Activated naive CD8-positive, alpha-beta T cell treated with anti-CD3 and anti-CD28 coated beads, Interleukin-2, amount 10 ng/mL, durations not matched to agents 7 days and 5 days (primary cell): ENCODE data around the gene CEP112. TPM values are rescaled to one million over a fixed set of nuclear protein-coding genes. Genes with fewer than 3 reads are reported as not detected.
A peak's percentile ranks its signal among the peaks of the same experiment; 100 is the strongest.

ENCODE experiments used
- ATAC-seq: fragments of 150-1000 bp; cut with Tn5 transposase; one replicate; pipeline ENCODE4 v1.10.0; 2021; ENCODE audit warnings: low read depth, moderate library complexity
- POLR2A ChIA-PET: fragments of 350-600 bp; sonication (Branson Sonifier 250); formaldehyde crosslinking; loops from one replicate; lab custom pipeline; 2021; ENCODE audit warnings: antibody characterized with exemption; lab: Charles Lee
- DNase-seq: peaks from one replicate; pipeline ENCODE4 v3.0.0; 2021
- H3K27ac Mint-ChIP-seq: one replicate; pipeline ENCODE4 v1.8.0; 2022; ENCODE audit warnings: mild to moderate bottlenecking, mixed read lengths
- H3K27me3 Mint-ChIP-seq: one replicate; pipeline ENCODE4 v1.8.0; 2022; ENCODE audit warnings: mild to moderate bottlenecking, moderate library complexity, mixed read lengths
- H3K36me3 Mint-ChIP-seq: one replicate; pipeline ENCODE4 v1.8.0; 2021; ENCODE audit warnings: mild to moderate bottlenecking, mixed read lengths
- H3K4me1 Mint-ChIP-seq: one replicate; pipeline ENCODE4 v1.8.0; 2021; ENCODE audit warnings: mixed read lengths
- H3K4me3 Mint-ChIP-seq: one replicate; pipeline ENCODE4 v1.8.0; 2022; ENCODE audit warnings: mild to moderate bottlenecking, moderate library complexity, mixed read lengths
- H3K9me3 Mint-ChIP-seq: one replicate; pipeline ENCODE4 v1.8.0; 2021; ENCODE audit warnings: mixed read lengths
- total RNA-seq, 2 experiments: library from RNA; stranded (reverse); gene quantifications; one replicate each; pipeline ENCODE4 v1.2.3, GENCODE V29; 2021

CEP112 gene
- total RNA-seq, 2 experiments from 2014 or later = 2.1 to 3.8 TPM

DNA sequence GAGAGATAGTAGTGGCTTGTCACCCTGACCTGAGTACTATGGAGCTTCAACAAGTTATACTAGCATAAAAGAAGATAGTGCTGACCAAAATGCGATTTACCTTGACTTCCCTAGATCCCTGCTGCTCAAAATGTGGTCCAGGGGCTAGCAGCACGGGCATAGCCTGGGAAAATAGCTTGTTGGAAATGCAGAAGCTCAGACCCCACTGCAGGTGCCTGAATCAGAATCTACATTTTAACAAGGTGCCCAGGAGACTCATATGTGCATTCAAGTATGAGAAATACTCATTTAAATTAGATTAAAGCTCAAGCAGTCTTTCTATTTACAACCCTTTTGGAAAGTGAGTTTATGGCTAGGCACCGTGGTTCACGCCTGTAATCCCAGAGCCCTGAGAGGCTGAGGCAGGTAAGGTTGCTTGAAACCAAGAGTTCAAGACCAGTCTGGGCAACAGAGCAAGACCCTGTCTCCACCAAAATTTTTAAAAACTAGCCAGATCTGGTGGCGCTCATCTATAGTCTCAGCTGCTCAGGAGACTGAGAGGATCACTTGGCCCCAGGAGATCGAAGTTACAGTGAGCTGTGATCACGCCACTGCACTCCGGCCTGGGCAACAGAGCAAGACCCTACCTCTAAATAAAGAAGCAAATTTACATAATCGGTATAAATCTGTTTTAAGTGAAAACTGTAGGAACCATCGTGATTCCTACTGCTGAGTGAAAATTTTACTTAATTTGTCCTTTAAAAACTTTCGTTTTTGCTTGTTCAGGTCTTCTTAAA, 30.0 kb upstream of the CEP112 start:
- Mint-ChIP-seq H3K4me1 (no peaks in the 10 kb centered on the region), H3K4me3 (no peak overlapping the region), H3K9me3 (peaks cover 3% of the 10 kb centered on the region), H3K27ac (no peak overlapping the region), H3K27me3 (peaks cover 15% of the 10 kb centered on the region), H3K36me3 (no peaks in the 10 kb centered on the region)
- ATAC-seq (no peak), DNase-seq (no peak)
- POLR2A ChIA-PET = no interaction called here

DNA sequence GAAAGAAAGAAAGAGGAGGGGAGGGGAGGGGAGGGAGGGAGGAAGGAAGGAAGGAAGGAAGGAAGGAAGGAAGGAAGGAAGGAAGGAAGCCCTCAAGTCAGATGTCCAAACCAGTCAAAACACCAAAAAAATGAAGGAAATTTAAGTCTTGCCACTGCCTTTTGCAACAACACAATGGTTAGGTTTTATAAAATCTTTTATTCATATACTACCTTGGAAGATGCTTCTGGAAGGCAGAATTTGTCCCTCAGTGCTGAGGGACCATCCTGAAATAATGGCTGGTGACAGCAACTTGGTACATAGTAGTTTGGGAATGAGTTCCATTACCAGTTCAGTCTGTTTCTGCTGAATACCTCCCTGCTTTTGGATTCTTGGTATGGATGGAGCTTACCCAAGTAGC, 29.4 kb upstream of the CEP112 start:
- no peaks in the 10 kb centered on the region for H3K36me3 Mint-ChIP-seq
- no peak overlapping the region for H3K4me3 Mint-ChIP-seq
- no peaks in the 10 kb centered on the region for H3K4me1 Mint-ChIP-seq
- peaks cover 3% of the 10 kb centered on the region for H3K9me3 Mint-ChIP-seq
- peaks cover 15% of the 10 kb centered on the region for H3K27me3 Mint-ChIP-seq
- no peak for DNase-seq
- ATAC-seq = no peak
- POLR2A ChIA-PET = no interaction called here
- H3K27ac Mint-ChIP-seq = no peak overlapping the region

DNA sequence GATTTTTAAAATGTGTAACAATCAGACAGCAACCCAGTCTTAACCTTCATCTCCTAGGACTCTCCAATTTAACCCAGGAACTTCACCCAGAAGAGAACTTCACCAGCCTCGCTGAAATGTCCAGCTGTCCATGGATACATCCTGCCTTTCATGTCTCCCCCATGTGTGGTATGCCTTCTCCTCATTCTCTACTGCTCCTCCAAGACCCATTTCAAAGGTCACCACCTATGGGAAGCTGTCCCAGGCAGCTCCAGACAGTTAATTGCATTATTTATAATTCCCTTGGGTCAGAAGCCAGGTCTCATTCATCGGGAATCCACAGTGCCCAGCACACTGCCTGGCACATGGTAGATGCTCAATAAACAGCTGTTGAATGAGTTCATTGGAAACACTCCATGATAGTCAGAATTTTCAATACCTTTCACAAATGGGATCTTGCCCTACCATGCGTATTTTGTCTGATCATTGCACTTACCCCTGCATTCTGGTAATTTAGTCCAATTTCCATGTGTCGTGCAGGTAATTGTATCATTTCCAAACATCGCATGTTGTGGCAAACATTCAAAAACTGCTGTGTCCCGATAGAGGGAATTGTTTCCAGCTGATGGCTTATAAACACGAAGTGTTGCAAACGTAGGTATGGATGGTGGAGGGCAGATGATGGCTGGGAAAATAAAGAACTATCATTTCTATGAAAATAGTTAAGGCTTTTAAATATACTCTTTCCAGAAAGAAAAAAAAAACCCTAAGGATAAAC, 28.3 kb upstream of the CEP112 start:
- no peak overlapping the region for H3K27ac Mint-ChIP-seq
- H3K27me3 Mint-ChIP-seq = peaks cover 17% of the 10 kb centered on the region
- H3K4me1 Mint-ChIP-seq = no peaks in the 10 kb centered on the region
- H3K36me3 Mint-ChIP-seq = no peaks in the 10 kb centered on the region
- DNase-seq (no peak), ATAC-seq (no peak)
- POLR2A ChIA-PET = no interaction called here
- H3K4me3 Mint-ChIP-seq = no peak overlapping the region
- H3K9me3 Mint-ChIP-seq = peaks cover 4% of the 10 kb centered on the region

DNA sequence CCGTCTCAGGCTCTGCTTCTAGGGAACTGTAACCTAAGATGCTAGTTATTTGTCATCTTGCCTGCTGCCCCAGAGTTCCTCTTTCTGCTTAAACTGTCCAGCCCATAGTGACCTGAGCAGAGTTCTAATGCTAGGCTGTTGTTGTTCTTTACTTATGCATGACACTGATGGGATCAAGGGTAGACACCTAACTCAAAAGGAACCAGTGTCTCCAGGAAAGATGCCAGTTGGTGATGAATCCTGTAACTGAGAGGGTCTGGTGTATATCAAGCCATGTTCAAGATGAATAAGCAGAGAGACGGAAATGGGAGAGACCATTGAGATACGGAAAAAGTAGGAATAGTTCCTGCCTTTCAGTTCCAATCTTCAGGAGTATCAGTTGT, 23.6 kb upstream of the CEP112 start:
- Mint-ChIP-seq H3K9me3 (peaks cover 4% of the 10 kb centered on the region), H3K36me3 (no peaks in the 10 kb centered on the region), H3K4me1 (no peaks in the 10 kb centered on the region), H3K4me3 (no peak overlapping the region), H3K27ac (no peak overlapping the region), H3K27me3 (peaks cover 28% of the 10 kb centered on the region)
- POLR2A ChIA-PET = no interaction called here
- no peak for ATAC-seq
- DNase-seq = no peak

GRCh38 chr17:66214884-66215528, 23.1 kb upstream of the CEP112 start:
- H3K4me1 Mint-ChIP-seq = no peaks in the 10 kb centered on the region
- POLR2A ChIA-PET = no interaction called here
- ATAC-seq = no peak
- H3K27ac Mint-ChIP-seq = no peak overlapping the region
- H3K36me3 Mint-ChIP-seq = no peaks in the 10 kb centered on the region
- peaks cover 4% of the 10 kb centered on the region for H3K9me3 Mint-ChIP-seq
- H3K27me3 Mint-ChIP-seq = peaks cover 29% of the 10 kb centered on the region
- no peak overlapping the region for H3K4me3 Mint-ChIP-seq
- DNase-seq = no peak

- no peaks in the 10 kb centered on the region for H3K4me1 Mint-ChIP-seq
- POLR2A ChIA-PET = no interaction called here
- ATAC-seq = no peak
- peaks cover 25% of the 10 kb centered on the region for H3K27me3 Mint-ChIP-seq
- peaks cover 5% of the 10 kb centered on the region for H3K36me3 Mint-ChIP-seq
- no peak overlapping the region for H3K4me3 Mint-ChIP-seq
- DNase-seq = no peak
- H3K27ac Mint-ChIP-seq = no peak overlapping the region
- H3K9me3 Mint-ChIP-seq = peaks cover 11% of the 10 kb centered on the region
These were observed 19.3 kb upstream of the CEP112 start for GRCh38 chr17:66211047-66211810.

DNA sequence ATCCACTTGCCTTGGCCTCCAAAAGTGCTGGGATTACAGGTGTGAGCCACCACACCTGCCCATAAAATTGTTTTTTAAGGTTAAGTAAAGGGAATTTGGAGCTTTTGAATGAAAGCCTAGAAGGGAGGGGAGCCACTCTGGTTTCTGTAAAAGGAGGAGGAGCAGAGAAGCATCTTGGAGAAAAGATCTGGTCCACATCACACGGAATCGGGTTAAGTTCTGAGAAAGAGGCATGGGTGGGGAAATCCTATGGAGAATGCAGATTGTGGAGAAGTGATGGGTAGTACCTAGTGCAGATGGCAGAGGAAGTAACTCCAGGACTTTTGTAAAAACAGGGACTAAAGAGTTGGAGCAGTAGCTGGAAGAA, 18.3 kb upstream of the CEP112 start:
- H3K27ac Mint-ChIP-seq = no peak overlapping the region
- DNase-seq = no peak
- POLR2A ChIA-PET = interaction anchor here (0.6 kb wide), 1 partner anchor 1814 kb away, joined by 4 read pairs; no protein-coding TSS in a partner anchor
- H3K4me3 Mint-ChIP-seq = no peak overlapping the region
- peaks cover 10% of the 10 kb centered on the region for H3K9me3 Mint-ChIP-seq
- H3K4me1 Mint-ChIP-seq = no peaks in the 10 kb centered on the region
- peaks cover 23% of the 10 kb centered on the region for H3K27me3 Mint-ChIP-seq
- peaks cover 5% of the 10 kb centered on the region for H3K36me3 Mint-ChIP-seq
- no peak for ATAC-seq

- Mint-ChIP-seq H3K4me3 (no peak overlapping the region), H3K9me3 (peaks cover 12% of the 10 kb centered on the region), H3K4me1 (no peaks in the 10 kb centered on the region), H3K27me3 (peaks cover 12% of the 10 kb centered on the region), H3K27ac (no peak overlapping the region), H3K36me3 (peaks cover 5% of the 10 kb centered on the region)
- POLR2A ChIA-PET = no interaction called here
- DNase-seq (no peak), ATAC-seq (no peak)
These were observed 16.0 kb upstream of the CEP112 start for GRCh38 chr17:66207936-66208335.

DNA sequence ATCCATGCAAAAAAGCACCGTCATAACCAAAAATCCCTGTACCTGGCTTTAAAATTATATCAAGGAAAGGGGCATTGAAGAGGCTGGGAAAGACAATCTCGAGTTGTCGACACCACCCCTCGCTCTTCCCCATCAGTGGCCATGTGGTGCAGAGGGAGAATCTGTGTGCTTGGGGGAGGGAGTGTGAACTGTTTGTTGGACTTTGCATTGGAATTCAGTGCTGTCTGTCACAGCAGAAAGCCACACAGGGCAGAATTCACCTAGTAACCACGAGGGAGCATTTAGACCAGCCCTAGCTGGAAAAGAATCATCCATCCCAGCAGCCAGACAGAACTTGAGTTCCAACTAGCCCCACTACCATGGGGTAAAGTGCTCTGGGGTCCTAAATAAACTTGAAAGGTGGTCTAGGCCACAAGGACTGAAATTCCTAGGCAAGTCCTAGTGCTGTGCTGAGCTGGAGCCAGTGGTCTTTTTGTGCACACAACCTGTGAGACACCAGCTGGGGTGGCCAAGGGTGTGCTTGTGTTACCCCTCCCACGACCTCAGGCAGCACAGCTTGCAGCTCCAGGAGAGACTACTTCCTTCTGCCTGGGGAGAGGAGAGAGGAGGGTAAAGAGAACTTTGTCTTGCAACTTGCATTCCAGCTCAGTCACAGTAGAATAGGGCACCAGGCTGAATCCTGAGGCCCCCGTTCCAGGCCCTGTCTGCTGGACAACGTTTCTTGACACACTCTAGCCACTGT, 11.5 kb upstream of the CEP112 start:
- Mint-ChIP-seq H3K9me3 (peaks cover 11% of the 10 kb centered on the region), H3K27me3 (peaks cover 3% of the 10 kb centered on the region), H3K36me3 (peaks cover 3% of the 10 kb centered on the region), H3K4me3 (no peak overlapping the region), H3K4me1 (peaks cover 12% of the 10 kb centered on the region), H3K27ac (peak overlapping the region; percentile 50)
- no peak for ATAC-seq
- no peak for DNase-seq
- POLR2A ChIA-PET = no interaction called here

GRCh38 chr17:66200685-66201092, 8.8 kb upstream of the CEP112 start:
- H3K27me3 Mint-ChIP-seq = peaks cover 3% of the 10 kb centered on the region
- peaks cover 12% of the 10 kb centered on the region for H3K4me1 Mint-ChIP-seq
- POLR2A ChIA-PET = no interaction called here
- DNase-seq (no peak), ATAC-seq (no peak)
- H3K4me3 Mint-ChIP-seq = no peak overlapping the region
- no peaks in the 10 kb centered on the region for H3K36me3 Mint-ChIP-seq
- peaks cover 2% of the 10 kb centered on the region for H3K9me3 Mint-ChIP-seq
- H3K27ac Mint-ChIP-seq = no peak overlapping the region

GRCh38 chr17:66198242-66198641, 6.3 kb upstream of the CEP112 start:
- POLR2A ChIA-PET = no interaction called here
- no peaks in the 10 kb centered on the region for H3K36me3 Mint-ChIP-seq
- peaks cover 12% of the 10 kb centered on the region for H3K4me1 Mint-ChIP-seq
- H3K27ac Mint-ChIP-seq = no peak overlapping the region
- ATAC-seq (no peak), DNase-seq (no peak)
- H3K9me3 Mint-ChIP-seq = no peaks in the 10 kb centered on the region
- no peak overlapping the region for H3K4me3 Mint-ChIP-seq
- peaks cover 3% of the 10 kb centered on the region for H3K27me3 Mint-ChIP-seq

- no peak for ATAC-seq
- Mint-ChIP-seq H3K9me3 (no peaks in the 10 kb centered on the region), H3K4me3 (peak overlapping the region; percentile 86), H3K27ac (peak overlapping the region; percentile 7), H3K4me1 (peaks cover 12% of the 10 kb centered on the region), H3K36me3 (peaks cover 2% of the 10 kb centered on the region), H3K27me3 (peaks cover 4% of the 10 kb centered on the region)
- no peak for DNase-seq
- POLR2A ChIA-PET = no interaction called here
These were observed 400 bp upstream of the CEP112 start for GRCh38 chr17:66192378-66192687.
